ENCODE results near the gene RPL7A.

RPL7A gene

DNA sequence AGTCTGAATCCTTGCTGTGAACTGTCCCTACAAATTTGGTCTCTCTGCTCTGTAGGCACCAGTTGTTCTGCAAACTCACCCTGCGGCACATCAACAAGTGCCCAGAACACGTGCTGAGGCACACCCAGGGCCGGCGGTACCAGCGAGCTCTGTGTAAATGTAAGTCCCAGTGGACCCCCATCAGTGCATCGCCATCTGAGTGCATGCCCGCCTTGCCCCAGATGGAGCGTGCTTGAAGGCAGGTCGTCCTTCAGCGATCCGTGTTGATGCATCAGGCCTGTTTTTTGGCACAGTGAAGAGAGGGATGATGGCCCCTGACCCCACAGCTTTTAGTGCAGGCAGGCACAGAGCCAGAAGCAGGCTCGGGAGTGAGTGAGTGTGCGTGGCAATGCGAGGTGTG is 9.6 kb downstream of the RPL7A start:
- peaks cover 16% of the 10 kb centered on the region for H3K36me3 ChIP-seq (ENCODE audit: control insufficient read depth, insufficient read depth, low read length)
- no peaks in the 10 kb centered on the region for H3K4me1 ChIP-seq (ENCODE audit: control insufficient read depth, insufficient read depth, low read length)
- no peaks in the 10 kb centered on the region for H3K27me3 ChIP-seq (ENCODE audit: control insufficient read depth, insufficient read depth, low read length)
- no CpG with 5 or more reads among the region's 14 CpGs for WGBS (ENCODE audit: insufficient coverage, insufficient read length)
- H3K4me3 ChIP-seq (ENCODE audit: low read length), result no peak overlapping the region
- DNase-seq (ENCODE audit: low read depth, low spot score), result no peak
- H3K9me3 ChIP-seq (ENCODE audit: control insufficient read depth, insufficient read depth, low read length), result no peaks in the 10 kb centered on the region
- no peak overlapping the region for H3K27ac ChIP-seq (ENCODE audit: low read length)

DNA sequence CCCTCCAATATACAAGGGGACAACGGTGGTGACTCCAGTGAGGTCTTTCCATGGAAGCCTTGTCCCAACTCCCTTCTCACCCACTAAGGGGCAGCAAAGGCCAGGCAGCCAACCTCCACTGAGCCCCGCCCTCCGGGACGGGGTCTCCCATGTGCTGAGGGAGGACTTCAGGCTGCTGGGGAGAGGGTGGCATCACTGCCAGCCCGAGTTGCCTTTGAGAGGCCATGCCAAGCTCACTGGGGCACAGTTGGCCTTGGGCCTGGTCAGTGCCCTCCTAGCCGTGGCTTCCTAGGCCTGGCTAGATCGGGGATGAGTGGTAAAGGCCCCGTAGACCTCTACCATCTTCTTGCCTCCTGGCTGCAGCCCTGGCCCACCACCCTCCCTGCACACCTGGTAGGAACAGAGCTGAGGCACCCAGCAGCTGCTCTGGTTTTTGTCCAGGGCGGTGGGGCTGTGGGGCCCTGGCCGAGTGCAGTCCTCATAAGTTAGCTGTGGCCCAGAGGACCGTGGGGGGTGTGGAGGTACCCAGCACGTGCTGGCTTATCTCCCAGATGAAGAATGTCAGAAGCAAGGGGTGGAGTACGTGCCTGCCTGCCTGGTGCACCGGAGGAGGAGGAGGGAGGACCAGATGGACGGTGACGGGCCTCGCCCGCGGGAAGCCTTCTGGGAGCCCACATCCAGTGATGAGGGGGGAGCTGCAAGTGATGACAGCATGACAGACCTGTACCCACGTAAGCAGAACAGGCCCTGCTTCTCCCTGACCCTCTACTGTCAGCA is 11.6 kb downstream of the RPL7A start:
- Histone ChIP-seq H3K27ac (ENCODE audit: low read length) (no peak overlapping the region), H3K4me1 (ENCODE audit: control insufficient read depth, insufficient read depth, low read length) (no peaks in the 10 kb centered on the region), H3K36me3 (ENCODE audit: control insufficient read depth, insufficient read depth, low read length) (peaks cover 15% of the 10 kb centered on the region), H3K27me3 (ENCODE audit: control insufficient read depth, insufficient read depth, low read length) (no peaks in the 10 kb centered on the region), H3K9me3 (ENCODE audit: control insufficient read depth, insufficient read depth, low read length) (no peaks in the 10 kb centered on the region), H3K4me3 (ENCODE audit: low read length) (no peak overlapping the region)
- DNase-seq (ENCODE audit: low read depth, low spot score), result no peak
- WGBS (ENCODE audit: insufficient coverage, insufficient read length), result no CpG with 5 or more reads among the region's 20 CpGs

DNA sequence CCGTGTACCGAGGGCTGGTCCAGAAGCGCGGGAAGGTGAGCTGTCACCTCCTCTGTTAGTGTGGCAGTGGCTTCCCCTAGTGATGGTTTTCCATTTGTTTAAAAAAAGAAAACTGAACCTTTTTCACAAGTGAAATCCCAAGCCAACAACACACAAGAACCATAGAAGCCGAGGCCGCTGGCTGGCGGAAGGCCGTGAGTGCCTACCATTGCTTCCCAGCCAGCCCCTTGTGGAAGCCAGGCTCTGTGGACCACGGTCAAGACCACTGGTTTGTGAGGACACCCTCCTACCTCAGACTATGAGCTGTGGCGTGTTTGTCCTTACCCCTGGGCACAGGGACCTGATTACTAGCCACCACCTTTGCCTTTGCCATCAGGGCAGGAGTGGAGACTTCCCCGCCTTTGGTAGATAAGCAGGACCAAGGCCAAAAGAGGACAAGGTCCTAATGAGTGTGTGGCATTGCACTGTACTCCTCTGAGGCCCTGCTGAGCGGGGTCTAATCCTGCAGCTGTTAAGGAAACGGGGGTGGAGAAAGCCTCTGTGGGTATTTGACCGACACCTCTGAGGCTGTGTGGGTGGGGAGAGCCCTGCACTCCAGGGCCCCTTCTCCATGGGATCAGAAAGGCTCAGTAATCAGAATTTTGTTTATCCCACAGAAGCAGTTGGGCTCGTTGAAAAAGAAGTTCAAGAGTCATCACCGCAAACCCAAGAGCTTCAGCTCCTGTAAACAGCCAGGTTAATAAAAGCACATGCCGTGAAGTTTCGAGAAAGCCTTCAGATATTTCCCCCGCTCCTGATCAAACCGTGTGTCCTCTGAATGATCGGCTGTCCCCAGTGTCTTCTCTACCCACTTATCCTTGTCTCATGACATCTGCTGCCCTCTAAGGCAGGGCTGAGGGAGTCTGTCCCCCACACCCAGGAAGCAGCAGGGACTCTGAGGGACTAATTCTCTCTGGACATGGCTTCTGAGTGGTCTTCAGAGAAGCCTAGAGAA is 12.7 kb downstream of the RPL7A start:
- Histone ChIP-seq H3K4me1 (ENCODE audit: control insufficient read depth, insufficient read depth, low read length) (no peaks in the 10 kb centered on the region), H3K36me3 (ENCODE audit: control insufficient read depth, insufficient read depth, low read length) (peaks cover 18% of the 10 kb centered on the region)

DNA sequence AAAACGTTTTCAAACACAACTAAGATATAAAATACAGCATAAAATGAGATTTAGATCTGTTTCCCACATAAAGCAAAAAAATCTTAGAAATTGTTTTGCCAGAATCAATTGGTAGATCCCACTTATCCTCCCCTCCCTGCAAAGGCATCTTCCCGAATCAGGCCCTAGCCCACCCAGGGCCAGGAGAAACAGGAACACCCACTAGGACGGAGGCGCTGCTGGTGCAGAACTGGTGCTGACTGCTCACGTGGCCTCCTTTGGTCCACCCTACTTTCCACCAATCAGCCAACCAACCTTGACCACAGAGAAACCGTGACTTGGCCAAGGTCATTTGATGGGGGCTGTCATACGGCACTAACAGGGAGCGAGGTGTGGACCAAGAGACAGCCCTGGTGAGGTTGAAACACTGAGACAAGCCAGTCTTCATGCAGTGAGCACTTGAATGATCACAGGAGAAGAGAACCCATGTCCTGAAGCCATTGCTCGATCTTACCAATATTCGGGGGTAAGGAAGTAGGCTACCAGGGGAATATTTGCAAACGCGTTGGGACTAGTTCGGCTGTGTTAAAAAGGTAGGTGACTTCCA is 13.6 kb downstream of the RPL7A start:
- no peak for DNase-seq (ENCODE audit: low read depth, low spot score)
- WGBS (ENCODE audit: insufficient coverage, insufficient read length), result 100% methylated on average over 1 of the region's 13 CpGs
- peaks cover 24% of the 10 kb centered on the region for H3K36me3 ChIP-seq (ENCODE audit: control insufficient read depth, insufficient read depth, low read length)
- H3K4me1 ChIP-seq (ENCODE audit: control insufficient read depth, insufficient read depth, low read length), result no peaks in the 10 kb centered on the region
- no peak overlapping the region for H3K4me3 ChIP-seq (ENCODE audit: low read length)
- H3K9me3 ChIP-seq (ENCODE audit: control insufficient read depth, insufficient read depth, low read length), result no peaks in the 10 kb centered on the region
- H3K27ac ChIP-seq (ENCODE audit: low read length), result no peak overlapping the region
- no peaks in the 10 kb centered on the region for H3K27me3 ChIP-seq (ENCODE audit: control insufficient read depth, insufficient read depth, low read length)

More for the DNA sequence above, 12.7 kb downstream of the RPL7A start:
- H3K27ac ChIP-seq (ENCODE audit: low read length), result no peak overlapping the region
- DNase-seq (ENCODE audit: low read depth, low spot score), result no peak
- H3K27me3 ChIP-seq (ENCODE audit: control insufficient read depth, insufficient read depth, low read length), result no peaks in the 10 kb centered on the region
- no peak overlapping the region for H3K4me3 ChIP-seq (ENCODE audit: low read length)
- H3K9me3 ChIP-seq (ENCODE audit: control insufficient read depth, insufficient read depth, low read length), result no peaks in the 10 kb centered on the region
- no CpG with 5 or more reads among the region's 21 CpGs for WGBS (ENCODE audit: insufficient coverage, insufficient read length)

DNA sequence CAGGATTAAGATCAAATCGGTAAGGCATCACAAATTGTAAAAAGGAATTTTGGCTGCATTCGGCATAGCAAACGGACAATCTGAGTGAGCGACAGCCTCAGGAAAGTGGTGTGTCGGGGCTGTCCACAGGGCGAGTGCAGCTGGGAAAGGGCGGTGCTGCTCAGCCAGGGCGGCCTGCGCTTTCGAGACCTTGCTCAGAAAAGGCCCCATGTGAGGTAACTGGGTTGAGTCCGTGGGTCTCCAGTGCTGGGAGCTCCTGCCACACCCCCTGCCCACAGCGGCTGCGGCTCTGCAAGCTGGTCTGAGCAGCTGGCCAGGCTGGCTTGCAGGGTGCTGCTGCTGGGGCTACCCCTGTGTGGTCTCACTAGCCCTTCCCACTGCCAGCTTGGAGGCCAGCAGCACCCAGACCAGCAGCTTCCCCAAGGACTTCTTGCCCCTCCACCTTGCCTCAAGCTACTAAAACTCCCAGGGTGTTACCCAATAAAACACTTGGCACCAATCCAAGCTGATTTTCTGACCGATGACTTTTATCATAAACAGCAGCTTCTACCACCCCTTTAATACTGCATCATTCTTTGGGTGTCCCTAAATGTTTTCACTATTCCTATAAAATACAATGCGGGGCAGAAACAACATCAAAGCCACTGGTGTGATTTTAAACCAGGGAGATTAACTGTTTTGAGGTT is 14.5 kb downstream of the RPL7A start:
- H3K9me3 ChIP-seq (ENCODE audit: control insufficient read depth, insufficient read depth, low read length), result no peaks in the 10 kb centered on the region
- no peak overlapping the region for H3K27ac ChIP-seq (ENCODE audit: low read length)
- no peak for DNase-seq (ENCODE audit: low read depth, low spot score)
- WGBS (ENCODE audit: insufficient coverage, insufficient read length), result no CpG with 5 or more reads among the region's 15 CpGs
- H3K36me3 ChIP-seq (ENCODE audit: control insufficient read depth, insufficient read depth, low read length), result peaks cover 32% of the 10 kb centered on the region
- no peak overlapping the region for H3K4me3 ChIP-seq (ENCODE audit: low read length)
- no peaks in the 10 kb centered on the region for H3K4me1 ChIP-seq (ENCODE audit: control insufficient read depth, insufficient read depth, low read length)
- H3K27me3 ChIP-seq (ENCODE audit: control insufficient read depth, insufficient read depth, low read length), result no peaks in the 10 kb centered on the region

DNA sequence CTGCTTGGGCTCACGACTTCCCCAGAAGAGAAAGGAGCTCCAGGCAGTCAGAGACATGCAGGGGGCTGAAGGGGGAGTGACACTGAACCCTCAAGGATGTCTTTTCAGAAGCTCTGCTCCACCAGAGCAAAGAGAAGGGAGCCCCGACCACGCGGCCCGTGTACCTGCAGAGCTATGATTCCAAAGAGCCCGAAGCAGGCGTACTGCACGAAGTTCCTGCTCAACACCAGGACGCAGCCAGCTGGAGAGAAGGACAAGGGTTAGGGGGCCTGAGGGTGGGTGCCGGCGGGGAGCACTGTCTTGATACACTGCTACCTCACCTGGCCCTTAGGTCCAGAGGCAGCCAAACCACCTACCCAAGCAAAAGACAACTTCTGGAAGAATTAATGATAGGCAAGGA is 18.4 kb downstream of the RPL7A start:
- no peak overlapping the region for H3K27ac ChIP-seq (ENCODE audit: low read length)
- DNase-seq (ENCODE audit: low read depth, low spot score), result no peak
- H3K4me1 ChIP-seq (ENCODE audit: control insufficient read depth, insufficient read depth, low read length), result no peaks in the 10 kb centered on the region
- no peaks in the 10 kb centered on the region for H3K27me3 ChIP-seq (ENCODE audit: control insufficient read depth, insufficient read depth, low read length)
- no peak overlapping the region for H3K4me3 ChIP-seq (ENCODE audit: low read length)
- no peaks in the 10 kb centered on the region for H3K9me3 ChIP-seq (ENCODE audit: control insufficient read depth, insufficient read depth, low read length)
- WGBS (ENCODE audit: insufficient coverage, insufficient read length), result no CpG with 5 or more reads among the region's 11 CpGs
- peaks cover 32% of the 10 kb centered on the region for H3K36me3 ChIP-seq (ENCODE audit: control insufficient read depth, insufficient read depth, low read length)

DNA sequence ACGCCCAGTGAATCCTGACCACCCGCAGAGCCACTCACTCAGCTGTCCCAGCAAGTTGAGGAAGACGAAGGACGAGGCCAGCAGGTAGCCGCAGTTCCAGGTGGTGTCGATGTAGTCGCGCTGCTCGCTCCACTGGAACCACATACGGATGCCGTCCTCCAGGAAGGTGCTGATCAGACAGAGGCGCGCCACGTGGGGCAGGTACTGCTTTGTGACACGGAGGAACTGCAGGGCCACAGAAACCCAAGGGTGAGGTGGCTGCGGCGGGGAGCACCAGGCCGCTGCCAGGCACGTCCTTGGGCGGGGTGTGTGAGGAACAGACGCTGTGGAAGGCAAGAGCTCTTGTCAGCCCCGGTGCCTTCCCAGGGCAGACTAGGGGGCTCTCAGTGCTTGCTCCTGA is 19.2 kb downstream of the RPL7A start:
- WGBS (ENCODE audit: insufficient coverage, insufficient read length), result no CpG with 5 or more reads among the region's 22 CpGs
- Histone ChIP-seq H3K4me1 (ENCODE audit: control insufficient read depth, insufficient read depth, low read length) (no peaks in the 10 kb centered on the region), H3K36me3 (ENCODE audit: control insufficient read depth, insufficient read depth, low read length) (peaks cover 34% of the 10 kb centered on the region)

DNA sequence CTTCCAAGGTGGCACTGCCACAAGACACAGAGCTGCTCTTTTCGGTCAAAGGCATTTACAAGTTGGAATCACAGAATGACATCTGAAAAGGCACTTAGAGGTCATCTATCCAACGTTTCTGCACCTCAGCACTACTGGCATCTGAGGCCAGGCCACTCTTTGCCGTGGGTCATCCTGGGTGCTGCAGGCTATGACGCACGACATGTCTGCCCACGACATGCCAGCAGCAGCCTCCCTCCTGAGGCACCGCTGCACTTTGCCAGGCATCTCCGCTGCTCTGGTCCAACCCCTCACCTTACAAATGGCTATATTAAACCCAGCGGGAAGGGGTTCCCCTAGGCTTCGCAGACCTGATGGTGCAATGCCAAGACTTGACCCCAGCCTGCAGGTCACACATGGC is 19.8 kb downstream of the RPL7A start:
- no CpG with 5 or more reads among the region's 10 CpGs for WGBS (ENCODE audit: insufficient coverage, insufficient read length)
- Histone ChIP-seq H3K4me3 (ENCODE audit: low read length) (no peak overlapping the region), H3K27me3 (ENCODE audit: control insufficient read depth, insufficient read depth, low read length) (no peaks in the 10 kb centered on the region), H3K9me3 (ENCODE audit: control insufficient read depth, insufficient read depth, low read length) (no peaks in the 10 kb centered on the region), H3K27ac (ENCODE audit: low read length) (no peak overlapping the region), H3K4me1 (ENCODE audit: control insufficient read depth, insufficient read depth, low read length) (no peaks in the 10 kb centered on the region), H3K36me3 (ENCODE audit: control insufficient read depth, insufficient read depth, low read length) (peaks cover 32% of the 10 kb centered on the region)
- DNase-seq (ENCODE audit: low read depth, low spot score), result no peak

More for the DNA sequence above, 19.2 kb downstream of the RPL7A start:
- Histone ChIP-seq H3K4me3 (ENCODE audit: low read length) (no peak overlapping the region), H3K27ac (ENCODE audit: low read length) (no peak overlapping the region), H3K9me3 (ENCODE audit: control insufficient read depth, insufficient read depth, low read length) (no peaks in the 10 kb centered on the region), H3K27me3 (ENCODE audit: control insufficient read depth, insufficient read depth, low read length) (no peaks in the 10 kb centered on the region)
- DNase-seq (ENCODE audit: low read depth, low spot score), result no peak

DNA sequence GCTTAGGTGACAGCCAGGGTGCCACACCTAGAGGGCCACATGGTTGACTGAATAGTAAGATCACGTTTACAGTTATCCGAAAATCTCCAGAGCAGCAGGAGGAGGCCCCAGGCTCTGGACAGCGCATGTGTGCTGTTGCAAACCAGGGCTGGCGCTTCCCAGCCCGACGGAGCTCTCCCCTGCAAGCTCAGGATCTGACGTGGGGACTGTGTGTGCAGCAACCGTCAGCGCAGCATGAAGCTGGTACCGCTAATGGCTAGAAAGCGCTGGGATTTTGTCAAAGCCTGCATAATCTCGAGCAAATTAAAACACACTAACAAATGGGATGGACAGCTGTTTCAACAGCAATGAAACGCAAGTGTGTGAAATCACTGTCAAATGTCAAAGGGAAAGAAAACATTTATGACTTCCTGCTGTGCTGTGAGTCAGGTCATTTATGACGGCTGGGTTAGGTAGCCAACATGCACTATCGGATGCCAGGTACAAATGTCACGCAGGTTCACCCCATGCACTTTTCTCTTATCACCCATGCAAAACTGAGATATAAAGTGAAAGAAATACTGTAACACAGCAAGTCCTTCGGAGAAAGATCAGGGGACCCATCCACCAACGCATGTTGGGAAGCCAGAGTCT is 20.3 kb downstream of the RPL7A start:
- no peak overlapping the region for H3K4me3 ChIP-seq (ENCODE audit: low read length)
- peaks cover 28% of the 10 kb centered on the region for H3K36me3 ChIP-seq (ENCODE audit: control insufficient read depth, insufficient read depth, low read length)
- H3K27me3 ChIP-seq (ENCODE audit: control insufficient read depth, insufficient read depth, low read length), result no peaks in the 10 kb centered on the region
- no peak overlapping the region for H3K27ac ChIP-seq (ENCODE audit: low read length)
- DNase-seq (ENCODE audit: low read depth, low spot score), result no peak
- WGBS (ENCODE audit: insufficient coverage, insufficient read length), result no CpG with 5 or more reads among the region's 18 CpGs
- H3K9me3 ChIP-seq (ENCODE audit: control insufficient read depth, insufficient read depth, low read length), result no peaks in the 10 kb centered on the region
- no peaks in the 10 kb centered on the region for H3K4me1 ChIP-seq (ENCODE audit: control insufficient read depth, insufficient read depth, low read length)
